Hepatocyte (in vitro differentiated cells): ENCODE data around the gene GINS2. TPM values are rescaled to one million over a fixed set of nuclear protein-coding genes. Genes with fewer than 3 reads are reported as not detected.

ENCODE experiments used
- DNase-seq: peaks from one replicate; pipeline ENCODE4 v3.0.0-alpha.2; 2016; ENCODE audit warnings: low spot score
- H2AFZ ChIP-seq: fragments of 200-600 bp; sonication (generic); 2 replicates; pipeline ENCODE4 v1.6.0; 2016; ENCODE audit warnings: antibody characterized with exemption, mild to moderate bottlenecking
- H3K27ac ChIP-seq: fragments of 200-600 bp; sonication (generic); 2 replicates; pipeline ENCODE4 v1.5.1; 2016; ENCODE audit warnings: mild to moderate bottlenecking
- H3K27me3 ChIP-seq: fragments of 200-600 bp; sonication (generic); 2 replicates; pipeline ENCODE4 v1.6.1; 2016
- H3K36me3 ChIP-seq: fragments of 200-600 bp; sonication (generic); replicated peaks from 2 replicates; pipeline ENCODE4 v1.5.1; 2016; ENCODE audit warnings: low read depth; ENCODE audit not compliant: insufficient read depth
- H3K4me1 ChIP-seq: fragments of 200-600 bp; sonication (generic); 2 replicates; pipeline ENCODE4 v1.5.1; 2016; ENCODE audit warnings: mild to moderate bottlenecking, moderate library complexity; ENCODE audit not compliant: insufficient read depth
- H3K4me2 ChIP-seq: fragments of 200-600 bp; sonication (generic); 2 replicates; pipeline ENCODE4 v1.6.0; 2016
- H3K4me3 ChIP-seq: fragments of 200-600 bp; sonication (generic); 2 replicates; pipeline ENCODE4 v1.5.1; 2016; ENCODE audit warnings: mild to moderate bottlenecking
- H3K79me2 ChIP-seq: fragments of 200-600 bp; sonication (generic); 2 replicates; pipeline ENCODE4 v1.6.0; 2017; ENCODE audit warnings: mild to moderate bottlenecking
- H3K9me2 ChIP-seq: fragments of 200-600 bp; sonication (generic); replicated peaks from 2 replicates; pipeline ENCODE4 v1.6.0; 2017; ENCODE audit warnings: mild to moderate bottlenecking; ENCODE audit not compliant: insufficient read depth
- H3K9me3 ChIP-seq: fragments of 200-600 bp; sonication (generic); 2 replicates; pipeline ENCODE4 v1.5.1; 2016; ENCODE audit warnings: low read depth, mild to moderate bottlenecking
- H4K20me1 ChIP-seq: fragments of 200-600 bp; sonication (generic); 2 replicates; pipeline ENCODE4 v1.6.0; 2016; ENCODE audit warnings: mild to moderate bottlenecking; ENCODE audit not compliant: insufficient read depth, poor library complexity, severe bottlenecking
- CTCF ChIP-seq: fragments of 200-600 bp; sonication (generic); IDR thresholded peaks from 2 replicates; pipeline ENCODE4 v1.5.1; 2016; ENCODE audit warnings: antibody characterized with exemption, mild to moderate bottlenecking; ENCODE audit not compliant: poor library complexity
- EZH2 ChIP-seq: fragments of 200-600 bp; sonication (generic); IDR thresholded peaks from 2 replicates; pipeline ENCODE4 v1.6.1; 2016; ENCODE audit warnings: antibody characterized with exemption, mild to moderate bottlenecking, borderline replicate concordance
- EZH2phosphoT487 ChIP-seq: fragments of 200-600 bp; sonication (generic); IDR thresholded peaks from one replicate; pipeline ENCODE4 v1.6.1; 2018; ENCODE audit warnings: antibody characterized with exemption, mild to moderate bottlenecking, low read depth, moderate library complexity; ENCODE audit not compliant: unreplicated experiment, severe bottlenecking
- WGBS: methylation state at CpG from one replicate; pipeline ENCODE4 v1.1.6; 2016; ENCODE audit warnings: low lambda C conversion rate; ENCODE audit errors: missing lambda C conversion rate; 5-methylcytosine and 5-hydroxymethylcytosine counted together
- polyA plus RNA-seq: library from polyadenylated mRNA; unstranded; fragments of >200 nt; fragmentation: Nextera tagmentation; extraction: Ambion mirVana; gene quantifications from 2 replicates; pipeline ENCODE4 v1.2.1, GENCODE V29; 2016
- total RNA-seq: library from RNA; depleted of rRNA; stranded (reverse); fragments of >200 nt; gene quantifications from 2 replicates; pipeline ENCODE4 v1.2.3, GENCODE V29; 2014

GINS2 gene
- total and polyA plus RNA-seq, 2 experiments from 2014 or later: 6.3 to 7.5 TPM

GRCh38 chr16:85712801-85713200 lies 24.0 kb upstream of the GINS2 start:
- no peak for DNase-seq
- no peaks in the 10 kb centered on the region for H3K79me2 ChIP-seq
- H3K27ac ChIP-seq: no peak overlapping the region
- peaks cover 4% of the 10 kb centered on the region for H3K27me3 ChIP-seq
- no peaks in the 10 kb centered on the region for H4K20me1 ChIP-seq
- WGBS: 55% methylated on average over 9 of the region's 9 CpGs
- no peaks in the 10 kb centered on the region for H3K36me3 ChIP-seq
- H2AFZ ChIP-seq: no peak overlapping the region
- H3K9me2 ChIP-seq: no peaks in the 10 kb centered on the region
- no peaks in the 10 kb centered on the region for H3K9me3 ChIP-seq
- no peak overlapping the region for H3K4me2 ChIP-seq
- no peak for TF ChIP-seq EZH2phosphoT487
- H3K4me3 ChIP-seq: no peak overlapping the region
- H3K4me1 ChIP-seq: peaks cover 12% of the 10 kb centered on the region

GRCh38 chr16:85711982-85712587 lies 23.3 kb upstream of the GINS2 start:
- DNase-seq: no peak

GRCh38 chr16:85710732-85711131 lies 22.0 kb upstream of the GINS2 start:
- no peaks in the 10 kb centered on the region for H3K36me3 ChIP-seq
- no peak overlapping the region for H2AFZ ChIP-seq
- 93% methylated on average over 8 of the region's 9 CpGs for WGBS
- H3K4me1 ChIP-seq: peaks cover 7% of the 10 kb centered on the region
- H3K27ac ChIP-seq: no peak overlapping the region
- H3K27me3 ChIP-seq: no peaks in the 10 kb centered on the region
- no peaks in the 10 kb centered on the region for H3K9me2 ChIP-seq
- no peaks in the 10 kb centered on the region for H3K79me2 ChIP-seq
- no peak overlapping the region for H3K4me3 ChIP-seq
- no peaks in the 10 kb centered on the region for H4K20me1 ChIP-seq
- no peaks in the 10 kb centered on the region for H3K9me3 ChIP-seq
- H3K4me2 ChIP-seq: no peak overlapping the region
- no peak for DNase-seq
- TF ChIP-seq EZH2phosphoT487 (no peak), EZH2 (no peak), CTCF (no peak)

More at GRCh38 chr16:85711982-85712587, 23.3 kb upstream of the GINS2 start:
- whole genome bisulfite sequencing: 97% methylated on average over 6 of the region's 6 CpGs
- Histone ChIP-seq H3K27me3 (peaks cover 4% of the 10 kb centered on the region), H3K9me3 (no peaks in the 10 kb centered on the region), H3K36me3 (no peaks in the 10 kb centered on the region), H3K27ac (no peak overlapping the region), H3K4me2 (no peak overlapping the region), H3K9me2 (no peaks in the 10 kb centered on the region), H3K4me3 (no peak overlapping the region), H4K20me1 (no peaks in the 10 kb centered on the region), H2AFZ (no peak overlapping the region), H3K79me2 (no peaks in the 10 kb centered on the region), H3K4me1 (peaks cover 12% of the 10 kb centered on the region)
- no peak for TF ChIP-seq CTCF
- TF ChIP-seq EZH2phosphoT487: no peak
- no peak for TF ChIP-seq EZH2

GRCh38 chr16:85709766-85710585 lies 21.2 kb upstream of the GINS2 start:
- no peak overlapping the region for H3K4me3 ChIP-seq
- no peaks in the 10 kb centered on the region for H3K9me2 ChIP-seq

More at GRCh38 chr16:85709766-85710585, 21.2 kb upstream of the GINS2 start:
- TF ChIP-seq EZH2phosphoT487 (no peak), EZH2 (no peak), CTCF (no peak)
- no peak for DNase-seq
- H3K27ac ChIP-seq: no peak overlapping the region
- no peak overlapping the region for H2AFZ ChIP-seq
- H4K20me1 ChIP-seq: no peaks in the 10 kb centered on the region
- H3K9me3 ChIP-seq: no peaks in the 10 kb centered on the region
- no peaks in the 10 kb centered on the region for H3K4me1 ChIP-seq
- no peaks in the 10 kb centered on the region for H3K27me3 ChIP-seq
- 93% methylated on average over 52 of the region's 53 CpGs for WGBS
- no peak overlapping the region for H3K4me2 ChIP-seq
- no peaks in the 10 kb centered on the region for H3K79me2 ChIP-seq
- no peaks in the 10 kb centered on the region for H3K36me3 ChIP-seq
